Small intestine (tissue), 7 donors: ENCODE measurements around the gene CDK14. TPM values are rescaled to one million over a fixed set of nuclear protein-coding genes. Genes with fewer than 3 reads are reported as not detected.

Experiments used
- DNase-seq, 2 donors: peaks; one replicate each; pipeline versions ENCODE4 v3.0.0 to v3.0.0-alpha.2; 2013
- FAIRE-seq: peaks from 2 replicates; lab custom pipeline; 2012; peaks lifted over from hg19 to GRCh38; lab: Jason Lieb, UNC
- H3K27ac ChIP-seq, 3 donors: one replicate each; pipeline ENCODE4 v1.5.1; 2013; ENCODE audit warnings: low read length in 2 of 3, mild to moderate bottlenecking in 2 of 3, control low read depth in 1 of 3, inconsistent platforms in 1 of 3, low read depth in 1 of 3, moderate library complexity in 1 of 3
- H3K27me3 ChIP-seq, 3 donors: one replicate each; pipeline ENCODE4 v1.6.1; 2013; ENCODE audit warnings: low read length in 3 of 3, inconsistent platforms in 1 of 3; ENCODE audit not compliant: control insufficient read depth in 3 of 3, insufficient read depth in 3 of 3
- H3K36me3 ChIP-seq, 3 donors: one replicate each; pipeline ENCODE4 v1.6.1; 2013; ENCODE audit warnings: low read length in 3 of 3, inconsistent platforms in 1 of 3, low read depth in 1 of 3, mild to moderate bottlenecking in 1 of 3, moderate library complexity in 1 of 3; ENCODE audit not compliant: control insufficient read depth in 3 of 3, insufficient read depth in 2 of 3
- H3K4me1 ChIP-seq, 3 donors: one replicate each; pipeline ENCODE4 v1.6.1; 2013; ENCODE audit warnings: low read length in 2 of 3, inconsistent platforms in 1 of 3, low read depth in 1 of 3, mild to moderate bottlenecking in 1 of 3, moderate library complexity in 1 of 3; ENCODE audit not compliant: control insufficient read depth in 3 of 3, insufficient read depth in 2 of 3
- H3K4me3 ChIP-seq, 3 donors: one replicate each; pipeline ENCODE4 v1.5.1; 2013; ENCODE audit warnings: low read length in 3 of 3, control low read depth in 1 of 3, inconsistent platforms in 1 of 3, low read depth in 1 of 3, mild to moderate bottlenecking in 1 of 3, moderate library complexity in 1 of 3
- H3K9me3 ChIP-seq, 2 donors: one replicate each; pipeline ENCODE4 v1.6.1; 2013; ENCODE audit warnings: low read depth in 1 of 2, low read length in 1 of 2; ENCODE audit not compliant: control insufficient read depth in 2 of 2, insufficient read depth in 1 of 2
- WGBS, 3 donors: extraction: QIAGEN DNeasy Blood & Tissue Kit; methylation state at CpG; one replicate each; pipeline ENCODE4 v1.1.7; 2013; 5-methylcytosine and 5-hydroxymethylcytosine counted together
- polyA plus RNA-seq, 4 donors: library from polyadenylated mRNA; stranded (reverse) in 3 of 4; unstranded in 1 of 4; fragments of 200-250 nt in 3 of 4; fragments of 120-200 nt in 1 of 4; gene quantifications; one replicate each; pipeline versions ENCODE4 v1.2.1 to v1.2.3, GENCODE V29; 2013
- donor health status: healthy with polysubstance abuse.
- donor health status: control.
- donor health status: control.
- donor health status: Bipolar disorder and iron deficiency.
- donor health status: healthy.

The CDK14 gene
- polyA plus RNA-seq, 4 donors, result 1.1 to 6.3 (median 2.0) TPM; not detected in 1

GRCh38 chr7:91112902-91113341, 516.8 kb downstream of the CDK14 start:
- Histone ChIP-seq H3K27ac (no peak overlapping the region), H3K4me3 (no peak overlapping the region), H3K9me3 (no peaks in the 10 kb centered on the region), H3K4me1 (no peaks in the 10 kb centered on the region), H3K27me3 (no peaks in the 10 kb centered on the region), H3K36me3 (no peaks in the 10 kb centered on the region)
- 51 to 82% (median 55%) methylated on average over 2 of the region's 2 CpGs for WGBS, 3 donors
- FAIRE-seq (no peak), DNase-seq (no peak)

- Histone ChIP-seq H3K9me3 (no peaks in the 10 kb centered on the region), H3K4me1 (no peaks in the 10 kb centered on the region), H3K36me3 (no peaks in the 10 kb centered on the region), H3K27me3 (no peaks in the 10 kb centered on the region), H3K4me3 (no peak overlapping the region), H3K27ac (no peak overlapping the region)
- no peak for FAIRE-seq
- no peak for DNase-seq
- 93 to 94% (median 94%) methylated on average over 6 of the region's 6 CpGs for WGBS, 3 donors
Observed at GRCh38 chr7:91114232-91114631, 518.1 kb downstream of the CDK14 start.

GRCh38 chr7:91126762-91127161, 530.6 kb downstream of the CDK14 start:
- H3K9me3 ChIP-seq, result no peaks in the 10 kb centered on the region
- no peak overlapping the region for H3K4me3 ChIP-seq
- DNase-seq, result no peak
- no peak overlapping the region for H3K27ac ChIP-seq
- FAIRE-seq, result no peak
- H3K4me1 ChIP-seq, result no peaks in the 10 kb centered on the region
- no peaks in the 10 kb centered on the region for H3K27me3 ChIP-seq
- H3K36me3 ChIP-seq, result no peaks in the 10 kb centered on the region
- 75 to 82% (median 81%) methylated on average over 8 of the region's 8 CpGs for WGBS, 3 donors

GRCh38 chr7:91127325-91127724, 531.2 kb downstream of the CDK14 start:
- Histone ChIP-seq H3K4me3 (no peak overlapping the region), H3K27me3 (no peaks in the 10 kb centered on the region), H3K27ac (no peak overlapping the region), H3K4me1 (no peaks in the 10 kb centered on the region), H3K9me3 (no peaks in the 10 kb centered on the region), H3K36me3 (no peaks in the 10 kb centered on the region)
- DNase-seq (no peak), FAIRE-seq (no peak)
- 85 to 97% (median 93%) methylated on average over 5 of the region's 5 CpGs for WGBS, 3 donors

- DNase-seq (no peak), FAIRE-seq (no peak)
- no peaks in the 10 kb centered on the region for H3K36me3 ChIP-seq
- H3K27ac ChIP-seq, result no peak overlapping the region
- H3K27me3 ChIP-seq, result no peaks in the 10 kb centered on the region
- H3K9me3 ChIP-seq, result no peaks in the 10 kb centered on the region
- 27 to 35% (median 32%) methylated on average over 3 of the region's 3 CpGs for WGBS, 3 donors
- no peak overlapping the region for H3K4me3 ChIP-seq
- no peaks in the 10 kb centered on the region for H3K4me1 ChIP-seq
Observed at GRCh38 chr7:91127959-91128358, 531.8 kb downstream of the CDK14 start.

- 60 to 68% (median 67%) methylated on average over 6 of the region's 6 CpGs for WGBS, 3 donors
- no peaks in the 10 kb centered on the region for H3K4me1 ChIP-seq
- H3K27me3 ChIP-seq, result no peaks in the 10 kb centered on the region
- no peak for DNase-seq
- no peaks in the 10 kb centered on the region for H3K9me3 ChIP-seq
- H3K27ac ChIP-seq, result no peak overlapping the region
- FAIRE-seq, result no peak
- H3K36me3 ChIP-seq, result no peaks in the 10 kb centered on the region
- no peak overlapping the region for H3K4me3 ChIP-seq
Observed at GRCh38 chr7:91128683-91129348, 532.7 kb downstream of the CDK14 start.

- no peaks in the 10 kb centered on the region for H3K27me3 ChIP-seq
- H3K36me3 ChIP-seq, result no peaks in the 10 kb centered on the region
- no peaks in the 10 kb centered on the region for H3K9me3 ChIP-seq
- H3K27ac ChIP-seq, result no peak overlapping the region
- 83 to 97% (median 94%) methylated on average over 3 of the region's 3 CpGs for WGBS, 3 donors
- H3K4me3 ChIP-seq, result no peak overlapping the region
- DNase-seq (no peak), FAIRE-seq (no peak)
- peaks cover 0 to 4% (median 0%) of the 10 kb centered on the region in 3 donors for H3K4me1 ChIP-seq
Observed at GRCh38 chr7:91135300-91135699, 539.2 kb downstream of the CDK14 start.

GRCh38 chr7:91135703-91136430, 539.7 kb downstream of the CDK14 start:
- no peaks in the 10 kb centered on the region for H3K27me3 ChIP-seq
- no peak overlapping the region for H3K4me3 ChIP-seq
- H3K9me3 ChIP-seq, result no peaks in the 10 kb centered on the region
- H3K36me3 ChIP-seq, result no peaks in the 10 kb centered on the region
- no peak for FAIRE-seq
- H3K27ac ChIP-seq, result no peak overlapping the region
- H3K4me1 ChIP-seq, result peaks cover 0 to 4% (median 0%) of the 10 kb centered on the region in 3 donors
- DNase-seq, result no peak
- WGBS, 3 donors, result 67 to 75% (median 73%) methylated on average over 4 of the region's 4 CpGs
